ENCODE results near the gene DAGLA. TPM values are rescaled to one million over a fixed set of nuclear protein-coding genes. Genes with fewer than 3 reads are reported as not detected.

The DAGLA gene
- polyA plus RNA-seq, 1 experiment: 2.5 TPM

DNA sequence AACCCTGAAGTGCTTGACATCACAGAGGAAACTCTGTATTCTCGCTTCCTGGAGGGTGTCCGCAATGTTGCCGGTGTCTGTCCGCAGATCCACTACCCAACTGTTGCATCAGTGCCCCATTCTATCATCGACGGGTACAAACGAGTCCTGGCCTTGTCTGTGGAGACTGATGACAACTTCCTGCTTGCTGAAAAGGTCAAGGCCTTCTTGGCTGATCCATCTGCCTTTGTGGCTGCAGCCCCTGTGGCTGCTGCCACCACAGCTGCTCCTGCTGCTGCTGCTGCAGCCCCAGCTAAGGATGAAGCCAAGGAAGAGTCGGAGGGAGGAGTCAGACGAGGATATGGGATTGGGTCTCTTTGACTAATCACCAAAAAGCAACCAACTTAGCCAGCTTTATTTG, 42.9 kb upstream of the DAGLA start:
- no peak for DNase-seq (ENCODE audit: low read depth)
- CTCF ChIA-PET: interaction anchor here (1.0 to 9.3 kb wide), 8 partner anchors 31 to 191 kb away, joined by 4 to 93 read pairs (median 12); no protein-coding TSS in a partner anchor
- H3K27me3 ChIP-seq (ENCODE audit: control insufficient read depth, insufficient read depth, low read length): peaks cover 5% of the 10 kb centered on the region; the same call in 1 of the 2 replicates
- POLR2A ChIA-PET: no interaction called here
- TF ChIP-seq, protein P1, sequence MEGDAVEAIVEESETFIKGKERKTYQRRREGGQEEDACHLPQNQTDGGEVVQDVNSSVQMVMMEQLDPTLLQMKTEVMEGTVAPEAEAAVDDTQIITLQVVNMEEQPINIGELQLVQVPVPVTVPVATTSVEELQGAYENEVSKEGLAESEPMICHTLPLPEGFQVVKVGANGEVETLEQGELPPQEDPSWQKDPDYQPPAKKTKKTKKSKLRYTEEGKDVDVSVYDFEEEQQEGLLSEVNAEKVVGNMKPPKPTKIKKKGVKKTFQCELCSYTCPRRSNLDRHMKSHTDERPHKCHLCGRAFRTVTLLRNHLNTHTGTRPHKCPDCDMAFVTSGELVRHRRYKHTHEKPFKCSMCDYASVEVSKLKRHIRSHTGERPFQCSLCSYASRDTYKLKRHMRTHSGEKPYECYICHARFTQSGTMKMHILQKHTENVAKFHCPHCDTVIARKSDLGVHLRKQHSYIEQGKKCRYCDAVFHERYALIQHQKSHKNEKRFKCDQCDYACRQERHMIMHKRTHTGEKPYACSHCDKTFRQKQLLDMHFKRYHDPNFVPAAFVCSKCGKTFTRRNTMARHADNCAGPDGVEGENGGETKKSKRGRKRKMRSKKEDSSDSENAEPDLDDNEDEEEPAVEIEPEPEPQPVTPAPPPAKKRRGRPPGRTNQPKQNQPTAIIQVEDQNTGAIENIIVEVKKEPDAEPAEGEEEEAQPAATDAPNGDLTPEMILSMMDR (IDR thresholded peaks at IDR 0.05; ENCODE audit: insufficient read depth, low read depth, low read length): no peak
- H3K36me3 ChIP-seq (ENCODE audit: control insufficient read depth, insufficient read depth, low read length): no peaks in the 10 kb centered on the region
- no peak overlapping the region for H3K4me3 ChIP-seq (ENCODE audit: low read depth, low read length)

GRCh38 chr11:61639816-61640443, 40.3 kb upstream of the DAGLA start:
- Histone ChIP-seq H3K4me3 (ENCODE audit: low read depth, low read length) (no peak overlapping the region), H3K27me3 (ENCODE audit: control insufficient read depth, insufficient read depth, low read length) (peaks cover 5% of the 10 kb centered on the region; the same call in 1 of the 2 replicates), H3K36me3 (ENCODE audit: control insufficient read depth, insufficient read depth, low read length) (no peaks in the 10 kb centered on the region)
- DNase-seq (ENCODE audit: low read depth): no peak
- TF ChIP-seq, protein P1 (IDR thresholded peaks at IDR 0.05; ENCODE audit: insufficient read depth, low read depth, low read length): no peak
- POLR2A ChIA-PET: no interaction called here
- CTCF ChIA-PET: interaction anchor here (0.6 to 9.3 kb wide), 14 partner anchors 8 to 204 kb away, joined by 3 to 93 read pairs (median 11); no protein-coding TSS in a partner anchor

- CTCF ChIA-PET: no interaction called here
- TF ChIP-seq, protein P1 (IDR thresholded peaks at IDR 0.05; ENCODE audit: insufficient read depth, low read depth, low read length): no peak
- DNase-seq (ENCODE audit: low read depth): no peak
- Histone ChIP-seq H3K27me3 (ENCODE audit: control insufficient read depth, insufficient read depth, low read length) (0 out of 2 replicates have a peak, but pooled peaks cover 1% of the 10 kb centered on the region), H3K36me3 (ENCODE audit: control insufficient read depth, insufficient read depth, low read length) (no peaks in the 10 kb centered on the region), H3K4me3 (ENCODE audit: low read depth, low read length) (no peak overlapping the region)
- POLR2A ChIA-PET: no interaction called here
Measured at GRCh38 chr11:61642162-61642561, 38.0 kb upstream of the DAGLA start.

DNA sequence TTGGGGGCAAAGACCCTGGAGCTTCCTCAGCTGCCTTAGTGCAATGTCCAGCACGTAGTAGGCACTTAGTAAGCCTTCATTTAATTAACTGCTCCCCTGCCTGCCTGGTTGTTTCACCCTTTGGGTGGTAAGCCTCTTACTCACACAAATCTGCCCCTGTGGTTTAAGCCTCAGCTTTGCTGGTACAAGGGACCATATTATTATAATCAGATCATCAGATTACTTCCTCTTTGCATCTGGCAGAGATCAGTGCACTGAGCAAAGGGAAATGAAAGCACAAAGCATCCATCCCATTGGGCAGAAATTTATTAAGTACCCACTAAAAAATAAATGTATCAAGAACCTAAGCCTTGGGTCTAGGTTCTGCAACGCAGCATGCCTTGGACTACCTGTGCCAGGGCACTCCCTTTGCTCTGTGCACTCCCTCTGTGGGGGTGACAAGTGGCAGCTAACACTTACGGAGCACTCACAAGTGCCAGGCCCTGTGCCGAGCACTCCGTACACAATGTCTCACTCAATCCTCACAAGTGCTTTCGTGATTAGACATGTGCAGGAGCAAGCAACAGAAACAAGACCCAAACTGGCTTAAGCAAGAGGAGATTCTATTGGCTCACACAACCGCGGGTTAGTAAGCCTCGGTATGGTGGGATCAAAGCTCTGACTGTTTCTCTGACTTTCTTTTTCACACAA, 34.9 kb upstream of the DAGLA start:
- DNase-seq (ENCODE audit: low read depth): no peak
- POLR2A ChIA-PET: no interaction called here
- CTCF ChIA-PET: interaction anchor here (0.8 to 3.0 kb wide), 6 partner anchors 73 to 210 kb away, joined by 3 to 12 read pairs (median 4); no protein-coding TSS in a partner anchor
- Histone ChIP-seq H3K27me3 (ENCODE audit: control insufficient read depth, insufficient read depth, low read length) (no peaks in the 10 kb centered on the region), H3K4me3 (ENCODE audit: low read depth, low read length) (no peak overlapping the region), H3K36me3 (ENCODE audit: control insufficient read depth, insufficient read depth, low read length) (no peaks in the 10 kb centered on the region)
- TF ChIP-seq, protein P1 (IDR thresholded peaks at IDR 0.05; ENCODE audit: insufficient read depth, low read depth, low read length): no peak

DNA sequence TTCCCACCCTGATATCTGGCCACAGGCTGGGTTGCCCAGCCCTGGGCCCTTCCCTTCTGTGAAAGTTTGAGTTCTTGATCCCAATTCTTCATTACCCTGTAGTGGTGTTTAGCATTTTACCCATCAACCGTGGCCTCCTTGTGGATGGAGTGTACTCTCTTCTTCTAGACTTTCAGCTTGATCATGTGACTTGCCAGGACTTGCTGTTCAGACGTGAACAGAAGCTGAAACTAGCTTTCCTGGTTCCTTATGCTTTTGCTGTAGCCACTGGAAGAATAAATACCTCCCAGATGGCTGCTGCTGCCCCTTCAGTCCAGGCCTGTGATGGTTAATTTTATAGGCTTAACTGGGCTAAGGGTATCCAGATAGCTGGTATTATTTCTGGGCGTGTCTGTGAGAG, 32.7 kb upstream of the DAGLA start:
- CTCF ChIA-PET: interaction anchor here (0.9 to 2.8 kb wide), 4 partner anchors 9 to 170 kb away, joined by 4 to 16 read pairs (median 10); no protein-coding TSS in a partner anchor
- Histone ChIP-seq H3K36me3 (ENCODE audit: control insufficient read depth, insufficient read depth, low read length) (no peaks in the 10 kb centered on the region), H3K4me3 (ENCODE audit: low read depth, low read length) (no peak overlapping the region), H3K27me3 (ENCODE audit: control insufficient read depth, insufficient read depth, low read length) (no peaks in the 10 kb centered on the region)
- POLR2A ChIA-PET: no interaction called here
- no peak for DNase-seq (ENCODE audit: low read depth)
- TF ChIP-seq, protein P1 (IDR thresholded peaks at IDR 0.05; ENCODE audit: insufficient read depth, low read depth, low read length): no peak

Measured in BJ (cell line).